ENCODE measurements around the gene PNCK. TPM values are rescaled to one million over a fixed set of nuclear protein-coding genes. Genes with fewer than 3 reads are reported as not detected.
A peak's percentile ranks its signal among the peaks of the same experiment; 100 is the strongest.

PNCK gene
- total and polyA plus RNA-seq, 2 of the 13 experiments (the other 11 are each of a cell fraction or from before 2014, with no cell fraction given) = 33.1 TPM; not detected in 1

DNA sequence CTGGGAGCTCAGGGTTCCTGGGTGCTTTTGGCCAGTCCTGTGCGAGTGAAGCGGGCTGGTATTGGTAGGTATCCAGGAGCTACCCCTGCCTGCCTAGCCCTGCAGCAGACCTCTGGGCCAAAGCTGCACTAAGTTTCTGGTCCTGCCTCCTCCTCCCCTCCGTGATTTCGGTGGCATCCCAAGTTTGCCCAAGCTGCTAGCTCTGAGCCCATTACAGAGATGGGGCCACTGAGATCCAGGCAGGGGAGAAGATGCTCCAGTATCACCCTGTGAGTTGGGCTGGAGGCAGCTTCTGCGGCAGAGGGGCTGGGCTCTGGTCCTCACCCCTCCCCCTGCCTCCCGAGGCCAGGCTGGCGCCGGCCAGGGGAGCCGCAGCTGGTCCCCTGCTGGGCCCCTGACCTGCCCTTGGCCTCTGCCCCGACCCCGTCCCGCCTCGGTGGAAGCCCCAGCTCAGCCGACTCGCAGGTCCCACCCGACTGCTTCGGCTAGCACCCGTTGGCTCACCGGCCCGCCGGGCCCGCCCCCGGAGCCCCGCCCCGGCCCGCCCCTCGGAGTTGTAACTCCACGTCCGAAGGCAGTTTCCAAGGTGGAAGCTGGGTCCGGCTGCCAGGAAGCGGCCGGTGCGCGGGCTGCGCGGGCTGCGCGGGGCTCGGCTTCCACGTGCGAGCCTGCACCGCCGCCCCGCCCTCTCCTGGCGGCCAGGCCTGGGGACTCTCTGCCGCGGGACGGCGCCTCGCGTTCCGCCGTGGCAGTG lies 26.8 kb downstream of the PNCK start, which contains the start of gene DUSP9 (continued):
- TF ChIP-seq PITX1 (CRISPR knock-in tag; IDR thresholded peaks at IDR 0.05) (peak; percentile 55; the same call in 1 of the 2 replicates), TRIM22 (IDR thresholded peaks at IDR 0.05) (no peak), SALL2 (CRISPR knock-in tag; IDR thresholded peaks at IDR 0.05) (no peak), HNRNPL (IDR thresholded peaks at IDR 0.05; ENCODE audit: low read depth, low read length) (no peak), KDM3A (CRISPR knock-in tag; IDR thresholded peaks at IDR 0.05; ENCODE audit: low read depth) (peak; percentile 34; the same call in 1 of the 2 replicates), CENPX (CRISPR knock-in tag; IDR thresholded peaks at IDR 0.05) (no peak), ZFP82 (CRISPR knock-in tag; IDR thresholded peaks at IDR 0.05; ENCODE audit: borderline replicate concordance) (no peak), DR1 (CRISPR knock-in tag; IDR thresholded peaks at IDR 0.05) (0 out of 2 replicates have a peak, but pooled peaks have one; percentile 19), ZNF766 (CRISPR knock-in tag; IDR thresholded peaks at IDR 0.05; ENCODE audit: borderline replicate concordance) (no peak), ZNF318 (CRISPR knock-in tag; IDR thresholded peaks at IDR 0.05) (no peak), ZNF10 (CRISPR knock-in tag; IDR thresholded peaks at IDR 0.05; ENCODE audit: borderline replicate concordance, low read depth) (no peak)
- TF ChIP-seq, protein P1, sequence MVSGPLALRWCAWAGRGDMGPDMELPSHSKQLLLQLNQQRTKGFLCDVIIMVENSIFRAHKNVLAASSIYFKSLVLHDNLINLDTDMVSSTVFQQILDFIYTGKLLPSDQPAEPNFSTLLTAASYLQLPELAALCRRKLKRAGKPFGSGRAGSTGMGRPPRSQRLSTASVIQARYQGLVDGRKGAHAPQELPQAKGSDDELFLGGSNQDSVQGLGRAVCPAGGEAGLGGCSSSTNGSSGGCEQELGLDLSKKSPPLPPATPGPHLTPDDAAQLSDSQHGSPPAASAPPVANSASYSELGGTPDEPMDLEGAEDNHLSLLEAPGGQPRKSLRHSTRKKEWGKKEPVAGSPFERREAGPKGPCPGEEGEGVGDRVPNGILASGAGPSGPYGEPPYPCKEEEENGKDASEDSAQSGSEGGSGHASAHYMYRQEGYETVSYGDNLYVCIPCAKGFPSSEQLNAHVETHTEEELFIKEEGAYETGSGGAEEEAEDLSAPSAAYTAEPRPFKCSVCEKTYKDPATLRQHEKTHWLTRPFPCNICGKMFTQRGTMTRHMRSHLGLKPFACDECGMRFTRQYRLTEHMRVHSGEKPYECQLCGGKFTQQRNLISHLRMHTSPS (CRISPR knock-in tag; IDR thresholded peaks at IDR 0.05; ENCODE audit: low read depth) = no peak

All from HepG2 (cell line).